ENCODE results near the gene SLC44A2.

SLC44A2 gene

DNA sequence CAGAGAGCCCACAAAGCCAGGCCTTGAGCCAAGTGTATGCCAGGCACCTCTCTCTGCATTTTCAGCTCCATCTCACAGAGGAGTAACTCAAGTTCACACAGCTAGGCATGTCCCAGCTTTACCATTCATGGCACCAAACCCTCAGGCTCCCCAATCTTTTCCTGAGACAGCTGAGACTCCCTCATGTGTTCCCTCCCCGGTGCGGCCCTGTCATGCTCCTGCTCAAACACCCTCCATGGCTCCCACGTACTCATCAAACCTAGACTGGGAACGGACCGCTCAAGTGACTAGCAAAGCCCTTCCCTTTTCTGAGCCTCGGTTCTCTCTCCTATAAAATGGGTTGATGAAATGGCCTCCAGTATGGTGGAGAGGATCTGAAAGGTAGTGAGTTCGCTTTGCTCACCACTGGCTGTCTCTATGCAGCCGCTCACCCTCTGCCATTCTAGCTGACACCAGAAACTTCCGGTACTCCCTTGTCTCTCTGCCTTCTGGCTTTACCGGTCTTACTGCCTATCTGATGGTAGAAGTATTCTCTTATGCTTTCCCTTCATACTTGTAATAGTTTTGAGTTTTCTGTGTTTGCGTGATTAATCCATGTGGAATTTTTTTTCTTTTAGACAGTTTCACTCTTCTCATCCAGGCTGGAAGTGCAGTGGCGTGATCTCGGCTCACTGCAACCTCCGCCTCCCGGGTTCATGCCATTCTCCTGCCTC, 7.8 kb upstream of the SLC44A2 start:
- no peak for DNase-seq

DNA sequence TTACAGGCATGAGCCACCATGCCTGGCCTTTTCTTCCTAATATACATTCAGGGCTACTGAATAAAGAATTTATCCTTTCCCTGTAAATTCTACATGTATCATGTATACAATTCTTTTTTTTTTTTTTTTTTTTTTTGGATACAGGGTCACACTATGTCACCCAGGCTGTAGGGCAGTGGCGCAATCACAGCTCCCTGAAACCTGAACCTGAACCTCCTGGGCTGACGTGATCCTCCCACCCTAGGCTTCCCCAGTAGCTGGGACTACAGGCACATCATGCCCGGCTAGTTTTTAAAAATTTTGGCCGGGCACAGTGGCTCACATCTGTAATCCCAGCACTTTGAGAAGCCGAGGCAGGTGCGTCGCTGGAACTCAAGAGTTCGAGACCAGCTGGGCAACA, 6.5 kb upstream of the SLC44A2 start:
- DNase-seq = no peak

DNA sequence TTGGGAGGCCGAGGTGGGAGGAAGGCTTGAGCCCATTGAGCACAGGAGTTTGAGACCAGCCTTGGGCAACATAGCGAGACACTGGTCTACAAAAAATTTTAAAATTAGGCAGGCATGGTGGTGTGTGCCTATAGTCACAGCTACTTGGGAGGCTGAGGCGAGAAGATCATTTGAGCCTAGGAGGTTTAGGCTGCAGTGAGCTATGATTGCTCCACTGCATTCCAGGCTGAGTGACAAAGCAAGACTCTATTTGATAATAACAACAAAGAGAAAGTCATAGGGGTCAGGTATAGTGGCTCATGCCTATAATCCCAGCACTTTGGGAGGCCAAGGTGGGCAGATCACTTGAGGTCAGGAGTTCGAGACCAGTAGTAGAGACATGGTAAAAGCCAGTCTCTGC, 4.6 kb upstream of the SLC44A2 start:
- no peak for DNase-seq

DNA sequence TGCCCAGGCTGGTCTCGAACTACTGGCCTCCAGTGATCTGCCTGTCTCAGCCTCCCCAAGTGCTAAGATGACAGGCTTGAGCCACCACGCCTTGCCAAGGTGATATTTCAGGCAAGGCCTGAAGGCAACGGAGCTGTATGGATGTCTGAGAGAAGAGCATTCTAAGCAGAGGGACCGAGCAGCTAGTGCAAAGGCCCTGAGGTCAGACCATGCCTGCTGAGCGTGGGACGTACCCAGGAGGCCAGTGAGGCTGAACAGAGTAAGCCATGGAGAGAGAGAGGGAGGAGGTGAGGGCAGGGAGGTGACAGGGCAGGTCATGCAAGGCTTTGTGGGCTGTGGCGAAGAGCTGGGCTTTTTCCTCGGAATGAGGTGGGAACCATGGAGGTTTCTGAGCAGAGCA, 3.4 kb upstream of the SLC44A2 start:
- DNase-seq = no peak

DNA sequence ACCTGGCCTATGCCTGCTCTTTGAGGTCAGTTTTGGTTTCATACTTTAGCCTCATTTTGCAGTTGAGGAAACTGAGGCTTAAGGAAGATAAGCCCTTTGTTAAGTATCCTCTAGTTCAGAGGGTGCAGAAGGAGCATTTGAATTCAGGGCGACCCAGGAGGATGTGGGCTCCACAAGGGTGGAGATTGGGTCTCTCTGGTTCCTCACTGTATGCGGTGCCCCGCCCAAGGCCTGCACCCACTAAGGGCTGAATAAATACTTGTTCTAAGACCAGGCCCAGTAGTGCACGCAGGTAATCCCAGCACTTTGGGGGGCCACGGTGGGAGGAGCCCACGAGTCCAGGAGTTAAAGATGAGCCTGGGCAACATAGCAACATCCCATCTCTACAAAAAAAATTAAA, 768 bp upstream of the SLC44A2 start:
- DNase-seq = peak; percentile 33

DNA sequence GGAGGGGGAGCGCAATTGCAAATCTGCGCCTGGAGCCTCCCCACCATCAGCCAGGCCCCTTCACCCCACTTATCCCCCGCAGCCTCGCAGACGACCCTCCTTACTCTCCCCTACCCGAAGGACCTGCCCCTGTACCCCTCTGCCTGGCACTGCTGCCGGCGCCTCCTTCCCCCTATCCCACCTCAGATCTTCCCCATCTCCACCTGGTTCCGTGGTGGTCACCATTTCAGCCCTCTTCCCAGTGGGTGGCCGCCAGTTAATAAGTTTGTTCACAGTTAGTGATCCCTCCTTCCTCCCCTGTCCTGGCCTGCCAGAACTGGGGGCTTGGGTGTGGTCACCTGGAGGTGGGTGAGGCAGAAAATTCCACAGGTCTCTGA, 397 bp downstream of the SLC44A2 start:
- no peak for DNase-seq

DNA sequence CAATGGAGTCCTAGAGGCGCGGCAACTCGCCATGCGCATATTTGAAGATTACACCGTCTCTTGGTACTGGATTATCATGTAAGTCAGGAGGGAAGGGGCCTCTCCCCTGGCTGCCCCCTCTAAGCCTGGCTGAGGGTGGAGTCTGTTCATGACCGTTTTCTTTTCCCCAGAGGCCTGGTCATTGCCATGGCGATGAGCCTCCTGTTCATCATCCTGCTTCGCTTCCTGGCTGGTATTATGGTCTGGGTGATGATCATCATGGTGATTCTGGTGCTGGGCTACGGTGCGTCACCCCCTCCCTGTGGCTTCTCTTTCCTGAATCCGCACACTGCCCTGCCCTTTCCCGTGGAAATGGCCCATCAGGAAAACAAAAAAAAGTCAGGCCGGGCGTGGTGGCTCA, 6.5 kb downstream of the SLC44A2 start:
- DNase-seq = no peak

DNA sequence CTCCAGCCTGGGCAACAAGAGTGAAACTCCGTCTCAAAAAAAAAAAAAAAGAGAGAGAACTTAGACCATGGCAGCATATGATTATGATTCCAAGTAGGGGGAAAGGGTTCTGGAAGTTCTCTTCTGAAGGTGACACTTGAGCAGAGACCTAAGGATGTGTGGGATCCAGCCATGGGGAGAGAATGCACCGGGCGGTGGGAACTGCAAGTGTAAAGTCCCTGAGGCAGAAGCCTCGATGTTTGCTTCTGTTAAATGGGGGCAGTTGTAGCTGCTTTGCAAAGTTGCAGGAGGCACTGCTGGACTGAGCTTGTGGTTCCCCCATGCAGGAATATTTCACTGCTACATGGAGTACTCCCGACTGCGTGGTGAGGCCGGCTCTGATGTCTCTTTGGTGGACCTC, 9.1 kb downstream of the SLC44A2 start:
- DNase-seq = no peak

DNA sequence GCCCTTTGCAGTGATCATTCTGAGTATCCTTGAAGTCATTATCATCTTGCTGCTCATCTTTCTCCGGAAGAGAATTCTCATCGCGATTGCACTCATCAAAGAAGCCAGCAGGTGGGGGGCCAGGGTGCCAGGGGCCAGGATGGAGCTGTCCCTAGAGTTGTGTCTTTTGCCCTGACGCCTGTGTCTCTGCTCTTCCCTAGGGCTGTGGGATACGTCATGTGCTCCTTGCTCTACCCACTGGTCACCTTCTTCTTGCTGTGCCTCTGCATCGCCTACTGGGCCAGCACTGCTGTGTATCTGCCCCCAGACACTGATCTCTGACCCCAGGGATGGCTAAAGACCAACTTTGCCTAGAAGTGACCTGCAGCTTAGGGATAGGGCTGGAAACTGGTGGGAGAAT, 9.6 kb downstream of the SLC44A2 start:
- no peak for DNase-seq

DNA sequence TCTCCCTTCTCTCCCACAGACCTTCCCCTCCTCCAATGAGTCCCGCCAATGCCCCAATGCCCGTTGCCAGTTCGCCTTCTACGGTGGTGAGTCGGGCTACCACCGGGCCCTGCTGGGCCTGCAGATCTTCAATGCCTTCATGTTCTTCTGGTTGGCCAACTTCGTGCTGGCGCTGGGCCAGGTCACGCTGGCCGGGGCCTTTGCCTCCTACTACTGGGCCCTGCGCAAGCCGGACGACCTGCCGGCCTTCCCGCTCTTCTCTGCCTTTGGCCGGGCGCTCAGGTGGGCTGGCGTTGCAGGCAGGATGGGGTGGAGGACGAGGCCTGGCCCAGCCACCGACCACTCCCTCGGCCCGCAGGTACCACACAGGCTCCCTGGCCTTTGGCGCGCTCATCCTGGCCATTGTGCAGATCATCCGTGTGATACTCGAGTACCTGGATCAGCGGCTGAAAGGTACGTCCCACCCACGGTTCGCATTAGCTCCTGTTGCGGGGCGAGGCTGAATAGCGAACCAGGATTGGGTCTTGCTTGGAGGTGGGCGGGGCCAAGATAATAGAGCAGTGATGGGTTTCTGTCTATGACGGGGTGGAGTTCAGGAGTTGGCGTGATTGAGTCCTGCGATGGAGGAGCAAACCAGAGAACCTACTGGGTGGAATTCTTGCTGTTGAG, 11.1 kb downstream of the SLC44A2 start:
- DNase-seq = no peak

DNA sequence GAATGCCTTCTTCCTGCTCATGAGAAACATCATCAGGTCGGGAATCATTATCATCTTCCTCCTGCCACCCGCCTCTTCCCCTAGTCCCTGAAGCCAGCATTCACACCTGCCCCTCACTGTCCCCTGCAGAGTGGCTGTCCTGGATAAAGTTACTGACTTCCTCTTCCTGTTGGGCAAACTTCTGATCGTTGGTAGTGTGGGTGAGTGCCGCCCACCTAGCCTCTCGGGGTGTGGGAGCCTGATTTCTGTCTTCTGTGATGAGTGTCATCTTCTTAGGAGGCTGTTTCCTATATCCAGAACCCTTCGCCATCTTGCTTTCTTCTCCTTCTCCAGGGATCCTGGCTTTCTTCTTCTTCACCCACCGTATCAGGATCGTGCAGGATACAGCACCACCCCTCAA, 12.5 kb downstream of the SLC44A2 start:
- DNase-seq = no peak

DNA sequence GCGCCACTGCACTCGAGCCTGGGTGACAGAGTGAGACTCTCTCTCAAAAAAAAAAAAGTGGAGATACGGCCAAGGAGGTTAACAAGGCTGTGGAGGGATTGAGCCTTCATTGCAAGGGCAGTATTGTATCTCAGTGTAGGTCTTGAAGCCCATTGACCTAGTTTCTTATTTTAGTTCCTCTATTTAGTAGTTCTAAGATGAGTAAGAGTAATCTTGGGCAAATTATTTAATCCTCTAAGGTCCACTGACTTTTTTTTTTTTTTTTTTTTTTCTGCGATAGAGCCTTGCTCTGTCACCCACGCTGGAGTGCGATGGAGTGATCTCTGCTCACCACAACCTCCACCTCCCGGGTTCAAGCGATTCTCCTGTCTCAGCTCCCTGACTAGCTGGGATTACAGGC, 14.5 kb downstream of the SLC44A2 start:
- DNase-seq = no peak

DNA sequence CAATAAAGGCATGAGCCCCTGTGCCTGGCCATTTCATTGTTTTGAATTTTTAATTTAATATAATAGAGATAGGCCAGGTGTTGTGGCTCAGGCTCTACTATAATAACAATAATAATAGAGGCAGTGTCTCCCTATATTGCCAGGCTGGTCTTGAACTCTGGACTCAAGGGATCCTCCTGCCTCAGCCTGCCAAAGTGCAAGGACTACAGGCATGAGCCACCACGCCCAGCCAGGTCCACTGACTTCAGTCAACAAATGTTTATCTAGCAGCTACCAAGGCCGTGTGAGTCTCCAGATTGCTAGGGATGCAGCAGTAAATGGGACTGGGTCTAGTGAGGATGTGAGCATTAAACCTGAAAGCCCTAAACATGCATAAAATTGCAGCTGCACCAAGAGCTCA, 15.0 kb downstream of the SLC44A2 start:
- DNase-seq = no peak

DNA sequence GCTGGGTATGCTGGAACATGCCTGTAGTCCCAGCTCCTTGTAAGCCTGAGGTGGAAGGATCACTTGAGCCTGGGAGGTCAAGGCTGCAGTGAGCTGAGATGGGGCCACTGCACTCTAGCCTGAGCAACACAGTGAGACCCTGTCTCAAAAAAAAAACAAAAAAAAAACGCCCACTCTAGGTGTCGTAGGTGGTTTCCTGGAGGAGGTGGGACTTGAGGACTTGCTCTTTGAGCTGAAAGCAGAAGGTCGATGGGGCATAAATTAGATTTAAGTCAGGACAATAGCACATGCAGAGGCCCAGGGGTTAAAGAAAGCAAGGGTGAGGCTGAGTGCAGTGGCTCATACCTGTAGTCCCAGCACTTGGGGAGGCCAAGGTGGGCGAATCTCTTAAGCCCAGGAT, 15.9 kb downstream of the SLC44A2 start:
- DNase-seq = no peak

DNA sequence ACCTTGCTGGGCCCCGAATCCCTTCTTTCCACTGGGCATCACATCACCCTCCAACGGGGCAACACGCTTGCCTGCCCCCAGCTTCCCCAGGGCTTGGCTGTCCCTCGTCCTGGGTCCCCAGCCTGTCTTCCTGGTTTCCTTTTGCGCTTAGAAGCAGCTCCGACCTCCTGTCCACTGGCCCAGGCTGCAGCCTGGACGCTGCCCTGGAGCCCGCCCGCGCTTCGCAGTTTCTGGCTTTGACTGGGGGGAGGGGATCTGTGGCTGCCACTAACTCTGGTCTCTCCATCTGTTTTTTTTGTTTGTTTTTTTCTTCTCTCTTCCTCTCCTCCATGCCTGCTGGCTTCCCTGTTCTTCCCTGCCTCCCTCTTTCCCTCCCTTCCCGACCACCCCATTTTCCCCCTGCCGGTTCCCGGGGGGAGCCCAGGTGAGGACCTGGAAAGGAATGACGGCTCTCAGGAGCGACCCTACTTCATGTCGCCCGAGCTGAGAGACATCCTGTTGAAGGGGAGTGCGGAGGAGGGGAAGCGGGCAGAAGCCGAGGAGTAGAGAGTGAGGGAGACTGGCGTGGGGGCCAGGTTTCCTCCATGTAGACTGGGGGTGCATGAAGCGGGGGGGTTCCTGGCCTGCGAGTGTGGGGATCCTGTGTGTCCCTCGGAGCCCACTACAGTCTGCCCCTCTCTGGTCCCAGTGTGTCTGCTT, 17.3 kb downstream of the SLC44A2 start:
- no peak for DNase-seq

DNA sequence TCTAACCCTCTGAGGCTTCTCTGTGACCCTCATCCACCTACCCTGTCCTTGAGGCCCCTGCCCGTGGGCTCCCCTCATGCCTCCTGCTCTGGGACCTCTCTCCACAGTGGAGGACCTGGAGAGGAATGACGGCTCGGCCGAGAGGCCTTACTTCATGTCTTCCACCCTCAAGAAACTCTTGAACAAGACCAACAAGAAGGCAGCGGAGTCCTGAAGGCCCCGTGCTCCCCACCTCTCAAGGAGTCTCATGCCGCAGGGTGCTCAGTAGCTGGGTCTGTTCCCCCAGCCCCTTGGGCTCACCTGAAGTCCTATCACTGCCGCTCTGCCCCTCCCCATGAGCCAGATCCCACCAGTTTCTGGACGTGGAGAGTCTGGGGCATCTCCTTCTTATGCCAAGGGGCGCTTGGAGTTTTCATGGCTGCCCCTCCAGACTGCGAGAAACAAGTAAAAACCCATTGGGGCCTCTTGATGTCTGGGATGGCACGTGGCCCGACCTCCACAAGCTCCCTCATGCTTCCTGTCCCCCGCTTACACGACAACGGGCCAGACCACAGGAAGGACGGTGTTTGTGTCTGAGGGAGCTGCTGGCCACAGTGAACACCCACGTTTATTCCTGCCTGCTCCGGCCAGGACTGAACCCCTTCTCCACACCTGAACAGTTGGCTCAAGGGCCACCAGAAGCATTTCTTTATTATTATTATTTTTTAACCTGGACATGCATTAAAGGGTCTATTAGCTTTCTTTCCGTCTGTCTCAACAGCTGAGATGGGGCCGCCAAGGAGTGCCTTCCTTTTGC, 18.0 kb downstream of the SLC44A2 start:
- no peak for DNase-seq

DNA sequence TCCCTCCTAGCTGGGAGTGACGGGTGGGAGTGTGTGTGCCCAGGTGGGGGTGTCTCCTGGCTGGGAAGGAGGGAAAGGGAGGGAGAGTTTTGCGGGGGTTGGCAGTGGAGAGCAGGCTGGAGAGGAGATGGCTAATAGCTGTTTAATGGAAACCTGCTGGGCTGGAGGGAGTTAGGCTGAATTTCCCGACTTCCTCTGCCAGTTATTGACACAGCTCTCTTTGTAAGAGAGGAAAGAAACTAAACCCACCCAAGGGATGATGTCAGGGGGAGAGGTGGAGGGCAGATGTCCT, 18.6 kb downstream of the SLC44A2 start:
- DNase-seq = no peak

DNA sequence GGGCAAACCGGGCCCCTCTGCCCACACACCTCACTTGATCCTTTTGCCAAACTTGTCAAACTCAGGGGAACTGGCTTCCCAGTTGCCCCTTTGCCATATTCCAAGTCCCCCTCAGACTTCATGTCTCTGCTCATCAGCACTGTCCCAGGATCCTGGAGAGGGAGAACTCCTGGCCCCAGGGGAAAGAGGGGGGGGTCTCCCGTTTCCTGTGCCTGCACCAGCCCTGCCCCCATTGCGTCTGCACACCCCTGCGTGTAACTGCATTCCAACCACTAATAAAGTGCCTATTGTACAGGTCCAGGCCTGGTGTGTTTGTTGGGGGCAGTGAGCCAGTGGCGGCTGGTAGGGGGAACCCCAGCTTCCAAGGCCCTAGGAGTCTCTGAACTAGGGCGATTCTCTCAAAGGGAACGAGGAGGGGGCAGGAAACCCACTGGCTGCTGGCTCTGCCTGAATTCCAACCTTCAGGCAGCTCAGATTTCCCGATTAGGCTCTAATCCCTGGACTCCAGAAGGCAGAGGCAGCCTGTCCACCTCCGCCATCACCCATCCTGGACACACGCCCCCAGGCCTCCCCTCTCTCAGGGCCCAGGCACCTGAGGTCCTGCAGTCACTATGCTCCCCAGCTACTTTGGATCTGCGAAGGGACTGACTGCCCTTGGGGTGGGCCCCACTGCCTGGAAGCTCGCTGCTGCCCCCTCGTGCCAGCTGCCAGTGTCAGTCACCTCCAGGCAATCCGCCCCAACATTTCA, 19.1 kb downstream of the SLC44A2 start:
- DNase-seq = peak; percentile 79

DNA sequence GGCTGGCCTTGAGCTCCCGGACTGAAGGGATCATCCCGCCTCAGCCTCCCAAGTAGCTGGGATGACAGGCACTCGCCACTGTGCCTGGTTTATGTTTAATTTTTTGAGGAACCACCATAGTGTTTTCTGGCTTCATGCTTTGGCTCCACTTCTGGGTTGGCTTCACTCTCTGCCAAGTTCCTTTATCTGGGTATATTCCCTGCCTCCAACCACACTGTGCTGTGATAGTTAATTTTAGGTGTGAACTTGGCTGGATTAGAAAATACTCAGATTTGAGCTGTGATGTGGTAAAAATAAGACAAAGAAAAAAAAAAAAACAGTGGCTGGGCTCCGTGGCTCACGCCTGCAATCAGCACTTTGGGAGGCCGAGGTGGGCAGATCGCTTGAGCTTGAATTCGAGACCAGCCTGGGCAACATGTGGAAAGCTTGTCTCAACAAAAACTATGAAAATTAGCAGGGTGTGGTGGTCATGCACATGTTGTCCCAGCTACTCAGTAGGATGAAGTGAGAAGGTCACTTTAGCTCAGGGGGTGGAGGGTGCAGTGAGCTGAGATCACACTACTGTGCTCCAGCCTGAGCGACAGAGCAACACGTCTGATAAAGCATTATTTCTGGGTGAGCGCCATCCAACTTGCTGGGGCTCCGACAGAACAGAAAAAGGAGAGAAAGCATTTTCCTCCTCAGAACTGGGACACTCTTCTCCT, 21.3 kb downstream of the SLC44A2 start:
- DNase-seq = no peak

DNA sequence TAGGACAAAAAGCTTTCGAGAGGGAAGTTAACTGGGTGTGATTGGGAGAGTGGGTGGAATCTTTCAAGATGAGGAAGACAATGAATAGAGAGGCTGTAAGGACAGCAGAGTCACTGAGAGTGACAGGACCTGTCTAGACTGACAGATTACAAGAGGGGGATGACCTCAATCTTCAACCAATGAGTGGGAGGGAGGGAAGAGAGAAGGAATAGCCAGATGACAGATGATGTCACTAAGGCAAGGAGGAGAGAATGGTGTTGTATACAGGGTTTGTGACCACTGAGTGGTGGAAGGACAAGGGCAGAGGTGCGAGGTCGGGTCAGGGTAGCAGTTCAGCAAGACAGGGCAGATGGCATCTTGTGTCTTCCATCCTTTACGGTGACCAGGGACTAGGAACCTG, 23.0 kb downstream of the SLC44A2 start:
- DNase-seq = no peak

DNA sequence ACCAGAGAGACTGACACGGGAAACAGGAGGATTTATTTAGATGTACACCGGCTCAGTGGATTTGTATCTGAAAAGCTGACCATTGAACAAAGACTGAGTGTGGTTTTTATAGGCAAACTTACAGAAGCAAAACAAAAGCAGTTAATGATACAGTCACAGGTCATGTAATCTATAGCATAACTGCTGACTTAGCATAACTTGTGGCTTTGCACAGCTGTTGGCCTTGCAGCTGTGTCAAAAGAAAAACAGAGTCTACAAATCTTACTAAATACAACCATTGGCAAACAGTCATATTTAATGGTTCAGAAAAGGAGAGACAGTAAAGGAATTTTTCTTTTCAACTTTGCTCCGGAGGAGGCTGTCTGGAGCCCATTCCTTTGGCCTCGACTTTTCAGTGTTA, 26.5 kb downstream of the SLC44A2 start:
- no peak for DNase-seq

DNA sequence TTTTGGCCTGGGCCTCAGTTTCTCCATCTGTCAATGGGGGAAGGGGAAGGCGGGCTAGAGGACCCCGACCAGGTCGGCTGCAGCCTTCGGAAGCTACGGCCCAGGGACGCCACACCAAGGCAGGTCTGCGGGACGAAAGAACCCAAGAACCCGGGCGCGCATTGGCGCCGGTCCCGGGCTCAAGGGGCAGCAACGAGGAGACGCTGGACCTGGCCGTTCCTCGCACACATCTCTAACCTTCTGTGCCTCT, 28.1 kb downstream of the SLC44A2 start:
- no peak for DNase-seq

Measured in CD4-positive, alpha-beta T cell treated with Interleukin-4 for 4 hours (primary cell).